SW480 (cell line): ENCODE data around the gene ADGRG6.

Experiments used
- DNase-seq: peaks from one replicate; pipeline ENCODE4 v3.0.0-alpha.2; 2016; ENCODE audit warnings: low spot score

The ADGRG6 gene

DNA sequence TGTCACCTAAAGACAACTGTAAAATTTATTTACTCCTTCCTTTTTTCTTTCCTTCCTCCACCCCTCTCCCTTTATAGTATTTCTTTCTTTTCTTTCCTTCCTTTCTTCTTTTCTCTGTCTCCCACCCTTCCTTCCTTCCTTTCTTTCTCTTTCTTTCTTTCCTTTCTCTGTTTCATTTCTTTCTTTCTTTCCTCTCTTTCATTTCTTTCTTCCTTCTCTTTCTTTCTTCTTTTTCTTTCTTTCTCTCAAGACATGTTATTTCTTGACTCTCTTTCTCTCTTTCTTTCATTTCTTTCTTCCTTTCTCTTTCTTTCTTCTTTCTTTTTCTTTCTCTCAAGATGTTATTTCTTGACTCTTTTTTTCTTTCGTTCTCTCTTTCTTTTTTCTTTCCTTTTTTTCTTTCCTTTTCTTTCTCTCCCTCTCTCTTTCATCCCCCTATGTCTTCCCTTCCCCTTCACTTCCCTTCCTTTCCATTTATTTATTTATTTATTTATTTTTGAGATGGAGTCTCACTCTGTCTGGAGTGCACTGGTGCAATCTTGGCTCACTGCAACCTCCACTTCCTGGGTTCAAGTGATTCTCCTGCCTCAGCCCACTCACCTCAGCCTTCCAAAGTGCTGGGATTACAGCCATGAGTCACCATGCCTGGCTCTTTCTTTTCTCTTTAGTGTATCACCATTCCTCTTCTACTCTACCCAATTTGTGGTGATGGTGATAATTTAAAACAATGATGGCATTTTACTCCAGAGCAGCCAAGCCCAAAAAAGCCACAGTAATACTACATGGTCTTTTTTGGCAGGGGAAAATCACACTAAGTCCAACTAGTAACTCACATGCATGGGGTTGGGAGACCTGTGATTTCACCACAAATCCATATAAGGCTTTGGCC, 188.2 kb downstream of the ADGRG6 start:
- no peak for DNase-seq
